ENCODE measurements around the gene PTBP1. TPM values are rescaled to one million over a fixed set of nuclear protein-coding genes. Genes with fewer than 3 reads are reported as not detected.
"Not testable (repeated sequence)": the region's sequence is repeated elsewhere in the genome, so short reads cannot be mapped to it uniquely, and the experiment has no call there.

The PTBP1 gene
- polyA plus RNA-seq, 1 donor from 2014 or later: 163 TPM

- H3K27me3 Mint-ChIP-seq: peaks cover 1% of the 10 kb centered on the region
- peaks cover 3% of the 10 kb centered on the region for H3K36me3 Mint-ChIP-seq
- H3K9me3 Mint-ChIP-seq: no peaks in the 10 kb centered on the region
- no peaks in the 10 kb centered on the region for H3K4me1 Mint-ChIP-seq
- H3K27ac Mint-ChIP-seq: peak overlapping the region in 1 of 3 donors; percentile 17
- H3K4me3 Mint-ChIP-seq: no peak overlapping the region
These were observed 19.2 kb downstream of the PTBP1 start for GRCh38 chr19:816500-816857.

GRCh38 chr19:820212-820611, 23.0 kb downstream of the PTBP1 start:
- Mint-ChIP-seq H3K27me3 (peaks cover 19% of the 10 kb centered on the region), H3K27ac (peak overlapping the region in 1 of 3 donors; percentile 70)
- not testable (repeated sequence) for H3K36me3 Mint-ChIP-seq, H3K4me3 Mint-ChIP-seq, H3K4me1 Mint-ChIP-seq, H3K9me3 Mint-ChIP-seq

- Mint-ChIP-seq H3K36me3 (no peaks in the 10 kb centered on the region), H3K27me3 (peaks cover 24% of the 10 kb centered on the region), H3K9me3 (no peaks in the 10 kb centered on the region), H3K27ac (no peak overlapping the region), H3K4me3 (no peak overlapping the region), H3K4me1 (no peaks in the 10 kb centered on the region)
These were observed 24.1 kb downstream of the PTBP1 start for GRCh38 chr19:821231-821824.

- peak within 1 kb of the TSS in 1 of 3 donors; percentile 48 for H3K27ac Mint-ChIP-seq
- H3K9me3 Mint-ChIP-seq: no peaks in the 10 kb centered on the region
- no peaks in the 10 kb centered on the region for H3K36me3 Mint-ChIP-seq
- H3K4me3 Mint-ChIP-seq: peak within 1 kb of the TSS in 2 of 4 donors; percentile 60 to 63
- H3K27me3 Mint-ChIP-seq: peaks cover 24% of the 10 kb centered on the region
- no peaks in the 10 kb centered on the region for H3K4me1 Mint-ChIP-seq
These were observed 24.7 kb downstream of the PTBP1 start, which contains the start of gene PLPPR3 for GRCh38 chr19:821825-822503. Gene PLPPR3, minus strand, starts transcription at chr19:821955. Its CDS starts 396 bp downstream, at chr19:821559.

GRCh38 chr19:823565-824121, 26.4 kb downstream of the PTBP1 start:
- Mint-ChIP-seq H3K4me3 (no peak overlapping the region), H3K27ac (peak overlapping the region in 1 of 3 donors; percentile 21)

GRCh38 chr19:824885-825284, 27.6 kb downstream of the PTBP1 start:
- H3K9me3 Mint-ChIP-seq: no peaks in the 10 kb centered on the region
- no peak overlapping the region for H3K4me3 Mint-ChIP-seq
- no peaks in the 10 kb centered on the region for H3K36me3 Mint-ChIP-seq
- peaks cover 28% of the 10 kb centered on the region for H3K27me3 Mint-ChIP-seq
- H3K27ac Mint-ChIP-seq: no peak overlapping the region
- no peaks in the 10 kb centered on the region for H3K4me1 Mint-ChIP-seq

More at GRCh38 chr19:823565-824121, 26.4 kb downstream of the PTBP1 start:
- Mint-ChIP-seq H3K36me3 (no peaks in the 10 kb centered on the region), H3K27me3 (peaks cover 24% of the 10 kb centered on the region), H3K9me3 (no peaks in the 10 kb centered on the region), H3K4me1 (no peaks in the 10 kb centered on the region)

GRCh38 chr19:825897-826644, 28.8 kb downstream of the PTBP1 start:
- no peaks in the 10 kb centered on the region for H3K9me3 Mint-ChIP-seq
- H3K27ac Mint-ChIP-seq: no peak overlapping the region
- no peak overlapping the region for H3K4me3 Mint-ChIP-seq
- H3K4me1 Mint-ChIP-seq: no peaks in the 10 kb centered on the region
- peaks cover 28% of the 10 kb centered on the region for H3K27me3 Mint-ChIP-seq
- H3K36me3 Mint-ChIP-seq: no peaks in the 10 kb centered on the region

- H3K27ac Mint-ChIP-seq: no peak overlapping the region
These were observed 30.1 kb downstream of the PTBP1 start for GRCh38 chr19:827314-827709.

GRCh38 chr19:827710-828321, 30.6 kb downstream of the PTBP1 start, which contains the start of gene AZU1:
Gene AZU1, plus strand, starts transcription at chr19:827837. Its CDS starts 10 bp downstream, at chr19:827847.
- no peak within 1 kb of the TSS for H3K4me3 Mint-ChIP-seq
- H3K27me3 Mint-ChIP-seq: peaks cover 23% of the 10 kb centered on the region
- no peaks in the 10 kb centered on the region for H3K9me3 Mint-ChIP-seq
- H3K27ac Mint-ChIP-seq: no peak within 1 kb of the TSS
- no peaks in the 10 kb centered on the region for H3K36me3 Mint-ChIP-seq
- no peaks in the 10 kb centered on the region for H3K4me1 Mint-ChIP-seq

More at GRCh38 chr19:827314-827709, 30.1 kb downstream of the PTBP1 start:
- Mint-ChIP-seq H3K4me1 (no peaks in the 10 kb centered on the region), H3K36me3 (no peaks in the 10 kb centered on the region), H3K4me3 (no peak overlapping the region), H3K9me3 (no peaks in the 10 kb centered on the region), H3K27me3 (peaks cover 27% of the 10 kb centered on the region)

GRCh38 chr19:829129-829758, 32.0 kb downstream of the PTBP1 start:
- H3K4me1 Mint-ChIP-seq: no peaks in the 10 kb centered on the region
- H3K4me3 Mint-ChIP-seq: no peak overlapping the region
- peaks cover 12% of the 10 kb centered on the region for H3K27me3 Mint-ChIP-seq
- H3K27ac Mint-ChIP-seq: no peak overlapping the region
- H3K9me3 Mint-ChIP-seq: no peaks in the 10 kb centered on the region
- no peaks in the 10 kb centered on the region for H3K36me3 Mint-ChIP-seq

- Mint-ChIP-seq H3K4me3 (no peak overlapping the region), H3K4me1 (no peaks in the 10 kb centered on the region), H3K27ac (no peak overlapping the region), H3K36me3 (no peaks in the 10 kb centered on the region), H3K27me3 (peaks cover 11% of the 10 kb centered on the region), H3K9me3 (peaks cover 0 to 3% (median 0%) of the 10 kb centered on the region in 3 donors)
These were observed 34.4 kb downstream of the PTBP1 start for GRCh38 chr19:831407-832369.

- Mint-ChIP-seq H3K4me1 (peaks cover 0 to 2% (median 0%) of the 10 kb centered on the region in 3 donors), H3K4me3 (no peak overlapping the region), H3K9me3 (peaks cover 0 to 3% (median 0%) of the 10 kb centered on the region in 3 donors), H3K27ac (peak overlapping the region in 1 of 3 donors; percentile 59), H3K27me3 (peaks cover 21% of the 10 kb centered on the region), H3K36me3 (no peaks in the 10 kb centered on the region)
These were observed 37.0 kb downstream of the PTBP1 start for GRCh38 chr19:834216-834615.

- H3K4me1 Mint-ChIP-seq: peaks cover 0 to 2% (median 0%) of the 10 kb centered on the region in 3 donors
- peaks cover 21% of the 10 kb centered on the region for H3K27me3 Mint-ChIP-seq
- H3K36me3 Mint-ChIP-seq: no peaks in the 10 kb centered on the region
- H3K4me3 Mint-ChIP-seq: no peak overlapping the region
- peaks cover 0 to 3% (median 0%) of the 10 kb centered on the region in 3 donors for H3K9me3 Mint-ChIP-seq
- no peak overlapping the region for H3K27ac Mint-ChIP-seq
These were observed 38.1 kb downstream of the PTBP1 start for GRCh38 chr19:835210-835810.

Data from IgD-negative memory B cell (primary cell).